AG09309 (cell line): ENCODE results near the gene EPB41L1.

Source experiments
- DNase-seq: peaks from one replicate; pipeline ENCODE4 v3.0.0-alpha.2; 2010; ENCODE audit warnings: low read depth
- H3K4me3 ChIP-seq: 2 replicates; pipeline ENCODE4 v1.5.1; 2011; ENCODE audit warnings: mild to moderate bottlenecking, low read depth, low read length, moderate library complexity; ENCODE audit not compliant: control insufficient read depth
- CTCF ChIP-seq: IDR thresholded peaks from 2 replicates; pipeline ENCODE4 v1.5.1; 2011; ENCODE audit warnings: mild to moderate bottlenecking, low read depth, low read length, inconsistent platforms; ENCODE audit not compliant: insufficient read depth, control insufficient read depth; ENCODE audit errors: missing control alignments

EPB41L1 gene

GRCh38 chr20:36275441-36276189 is 121.1 kb downstream of the EPB41L1 start:
- DNase-seq: no peak
- no peak overlapping the region for H3K4me3 ChIP-seq
- TF ChIP-seq CTCF: no peak

- no peak for DNase-seq
- H3K4me3 ChIP-seq: no peak overlapping the region
- no peak for TF ChIP-seq CTCF
Measured at GRCh38 chr20:36277546-36277945, 123.0 kb downstream of the EPB41L1 start.

- no peak overlapping the region for H3K4me3 ChIP-seq
- TF ChIP-seq CTCF: no peak
- no peak for DNase-seq
Measured at GRCh38 chr20:36279362-36279761, 124.8 kb downstream of the EPB41L1 start.

- TF ChIP-seq CTCF: no peak
- no peak for DNase-seq
- no peak overlapping the region for H3K4me3 ChIP-seq
Measured at GRCh38 chr20:36279776-36280175, 125.2 kb downstream of the EPB41L1 start.

GRCh38 chr20:36281785-36282380 is 127.3 kb downstream of the EPB41L1 start:
- DNase-seq: no peak
- no peak for TF ChIP-seq CTCF
- H3K4me3 ChIP-seq: no peak overlapping the region
